ENCODE measurements around the gene JTB. TPM values are rescaled to one million over a fixed set of nuclear protein-coding genes. Genes with fewer than 3 reads are reported as not detected.

Gene JTB
- total and polyA plus RNA-seq, 9 of the 15 experiments (the other 6 are each of a cell fraction or from before 2014, with no cell fraction given): 24.7 to 308 (median 151) TPM

GRCh38 chr1:153985341-153985912, 8.0 kb upstream of the JTB start (continued):
- TF ChIP-seq ZNF318 (IDR thresholded peaks at IDR 0.05; ENCODE audit: borderline replicate concordance in 1 of 2, low read depth in 1 of 2) (no peak), MYNN (IDR thresholded peaks at IDR 0.05) (no peak), MYNN (CRISPR knock-in tag; IDR thresholded peaks at IDR 0.05) (no peak), MNT (conservative IDR thresholded peaks at IDR 0.05) (peak in 1 of 2 experiments; percentile 46; a peak in 1 of 4 replicates), ZNF431 (CRISPR knock-in tag; IDR thresholded peaks at IDR 0.05) (no peak), ARNT (IDR thresholded peaks at IDR 0.05) (0 out of 4 replicates have a peak, but pooled peaks of 1 of the 2 experiments have one; percentile 26), BRF1 (IDR thresholded peaks at IDR 0.05; ENCODE audit: borderline replicate concordance, extremely low read depth, insufficient read length) (no peak), BRF2 (IDR thresholded peaks at IDR 0.05; ENCODE audit: borderline replicate concordance, insufficient read depth, insufficient read length) (no peak), NFIX (CRISPR knock-in tag; IDR thresholded peaks at IDR 0.05; ENCODE audit: low read depth) (no peak), ZNF354B (CRISPR knock-in tag; IDR thresholded peaks at IDR 0.05) (no peak), GABPB2 (CRISPR knock-in tag; conservative IDR thresholded peaks at IDR 0.05) (no peak), PCBP2 (IDR thresholded peaks at IDR 0.05; ENCODE audit: low read depth, low read length, poor library complexity, severe bottlenecking) (no peak), MAZ (CRISPR knock-in tag; conservative IDR thresholded peaks at IDR 0.05 in 1 of 2, IDR thresholded peaks at IDR 0.05 in 1 of 2) (peak in 1 of 2 experiments; percentile 48; a peak in 1 of 4 replicates), E2F3 (CRISPR knock-in tag; IDR thresholded peaks at IDR 0.05) (no peak), ZNF830 (CRISPR knock-in tag; IDR thresholded peaks at IDR 0.05) (no peak), NR2C1 (IDR thresholded peaks at IDR 0.05) (no peak), NR2C1 (tag; IDR thresholded peaks at IDR 0.05) (no peak)
